CD4-positive, alpha-beta memory T cell (primary cell): ENCODE results near the gene TSSC4. TPM values are rescaled to one million over a fixed set of nuclear protein-coding genes. Genes with fewer than 3 reads are reported as not detected.

Experiments
- CTCF ChIA-PET: fragments of 350-600 bp; sonication (Branson Sonifier 250); formaldehyde crosslinking; loops from one replicate; lab custom pipeline; 2021; ENCODE audit warnings: inconsistent platforms; ENCODE audit not compliant: partially characterized antibody; lab: Charles Lee
- POLR2A ChIA-PET: fragments of 350-600 bp; sonication (Branson Sonifier 250); formaldehyde crosslinking; loops from one replicate; lab custom pipeline; 2021; ENCODE audit not compliant: partially characterized antibody; lab: Charles Lee
- DNase-seq, 5 donors: peaks; one replicate each; pipeline versions ENCODE4 v3.0.0 to v3.0.0-alpha.2; 2020 to 2022; ENCODE audit warnings: mixed read lengths in 1 of 5
- H3K27ac ChIP-seq: one replicate; pipeline ENCODE4 v1.7.0; 2013; ENCODE audit warnings: low read depth, low read length
- H3K27me3 ChIP-seq: 2 replicates; pipeline ENCODE4 v1.7.0; 2013; ENCODE audit warnings: mild to moderate bottlenecking, low read length, moderate library complexity; ENCODE audit not compliant: insufficient read depth
- H3K36me3 ChIP-seq: 2 replicates; pipeline ENCODE4 v1.7.0; 2013; ENCODE audit warnings: mild to moderate bottlenecking, low read length, moderate library complexity; ENCODE audit not compliant: insufficient read depth
- H3K4me1 ChIP-seq: 2 replicates; pipeline ENCODE4 v1.7.0; 2013; ENCODE audit warnings: mild to moderate bottlenecking, low read length, moderate library complexity; ENCODE audit not compliant: insufficient read depth
- H3K4me3 ChIP-seq, 2 donors: one replicate each; pipeline ENCODE4 v1.7.0; 2013; ENCODE audit warnings: low read length in 2 of 2, mild to moderate bottlenecking in 1 of 2
- H3K9me3 ChIP-seq, 2 donors: one replicate each; pipeline ENCODE4 v1.7.0; 2013; ENCODE audit warnings: low read length in 2 of 2, control low read depth in 1 of 2; ENCODE audit not compliant: control insufficient read depth in 1 of 2
- H3K27ac Mint-ChIP-seq, 7 donors: one replicate each; pipeline ENCODE4 v1.8.0; 2020 to 2021; ENCODE audit warnings: mixed read lengths in 7 of 7, mild to moderate bottlenecking in 6 of 7, inconsistent platforms in 3 of 7, moderate library complexity in 3 of 7
- H3K27me3 Mint-ChIP-seq, 2 donors: one replicate each; pipeline ENCODE4 v1.8.0; 2020 to 2021; ENCODE audit warnings: mixed read lengths in 2 of 2
- H3K36me3 Mint-ChIP-seq, 2 donors: one replicate each; pipeline ENCODE4 v1.8.0; 2020 to 2021; ENCODE audit warnings: mixed read lengths in 2 of 2, inconsistent platforms in 1 of 2, mild to moderate bottlenecking in 1 of 2
- H3K4me1 Mint-ChIP-seq, 4 donors: one replicate each; pipeline ENCODE4 v1.8.0; 2020 to 2021; ENCODE audit warnings: mixed read lengths in 4 of 4, mild to moderate bottlenecking in 1 of 4
- H3K4me3 Mint-ChIP-seq, 8 donors: one replicate each; pipeline ENCODE4 v1.8.0; 2020 to 2021; ENCODE audit warnings: mixed read lengths in 8 of 8, mild to moderate bottlenecking in 7 of 8, moderate library complexity in 6 of 8, inconsistent platforms in 3 of 8
- H3K9me3 Mint-ChIP-seq, 8 donors: one replicate each; pipeline ENCODE4 v1.8.0; 2020 to 2021; ENCODE audit warnings: mixed read lengths in 8 of 8, mild to moderate bottlenecking in 5 of 8, inconsistent platforms in 3 of 8, moderate library complexity in 1 of 8
- intact Hi-C: fragments of 100-400 bp; cut with micrococcal nuclease; formaldehyde crosslinking; loops from one replicate; pipeline ENCODE4 v1.15.1; 2023
- polyA plus RNA-seq, 2 donors: library from polyadenylated mRNA; unstranded; fragments of 300-500 nt; fragmentation: Illumina TruSeq; gene quantifications; one replicate each; pipeline ENCODE4 v1.2.3, GENCODE V29; 2021
- total RNA-seq, 2 experiments: library from RNA; stranded (reverse); gene quantifications; one replicate each; pipeline ENCODE4 v1.2.3, GENCODE V29; 2021

The TSSC4 gene
- total and polyA plus RNA-seq, 4 experiments from 2014 or later: 54.6 to 79.8 (median 62.2) TPM

- Mint-ChIP-seq H3K27me3 (no peaks in the 10 kb centered on the region), H3K36me3 (no peaks in the 10 kb centered on the region), H3K9me3 (no peaks in the 10 kb centered on the region), H3K4me3 (peak overlapping the region; percentile 92 to 97 (median 94)), H3K4me1 (peaks cover 28 to 57% (median 41%) of the 10 kb centered on the region in 4 donors), H3K27ac (peak overlapping the region in 5 of 7 donors; percentile 72 to 85 (median 84))
- H3K27me3 ChIP-seq: no peaks in the 10 kb centered on the region
- no peaks in the 10 kb centered on the region for H3K9me3 ChIP-seq
- ChIA-PET CTCF (interaction anchor here (1.0 to 1.5 kb wide), 4 partner anchors 18 to 442 kb away, joined by 3 to 5 read pairs (median 4); no protein-coding TSS in a partner anchor), POLR2A (interaction anchor here (0.6 to 6.1 kb wide), 8 partner anchors 20 to 562 kb away, joined by 3 to 35 read pairs (median 3); partner anchors contain the start of genes C11orf21 and TSPAN32)
- DNase-seq: no peak
- intact Hi-C loops: loop anchor here (1.0 kb wide), 1 partner anchor 21 kb away; no protein-coding TSS in a partner anchor
- peaks cover 57% of the 10 kb centered on the region for H3K4me1 ChIP-seq
- H3K36me3 ChIP-seq: no peaks in the 10 kb centered on the region
- peak overlapping the region; percentile 6 to 68 for H3K4me3 ChIP-seq
- peak overlapping the region; percentile 15 for H3K27ac ChIP-seq
Measured at GRCh38 chr11:2445746-2446551, 45.4 kb downstream of the TSSC4 start.

- peak in 1 of 5 donors; percentile 13 for DNase-seq
- Histone ChIP-seq H3K4me1 (peaks cover 57% of the 10 kb centered on the region), H3K27ac (peak overlapping the region; percentile 1), H3K27me3 (no peaks in the 10 kb centered on the region), H3K36me3 (no peaks in the 10 kb centered on the region), H3K9me3 (no peaks in the 10 kb centered on the region), H3K4me3 (peak overlapping the region; percentile 26 to 30)
- CTCF ChIA-PET: interaction anchor here (1.4 kb wide), 1 partner anchor 19 kb away, joined by 3 read pairs; no protein-coding TSS in a partner anchor
- no peaks in the 10 kb centered on the region for H3K27me3 Mint-ChIP-seq
- H3K4me3 Mint-ChIP-seq: peak overlapping the region; percentile 81 to 97 (median 94)
- peaks cover 28 to 56% (median 41%) of the 10 kb centered on the region in 4 donors for H3K4me1 Mint-ChIP-seq
- intact Hi-C loops: no loop called here
- POLR2A ChIA-PET: interaction anchor here (1.2 to 6.1 kb wide), 2 partner anchors 20 to 452 kb away, joined by 3 to 35 read pairs; no protein-coding TSS in a partner anchor
- H3K36me3 Mint-ChIP-seq: no peaks in the 10 kb centered on the region
- no peaks in the 10 kb centered on the region for H3K9me3 Mint-ChIP-seq
- peak overlapping the region; percentile 48 to 88 (median 74) for H3K27ac Mint-ChIP-seq
Measured at GRCh38 chr11:2446590-2447252, 46.2 kb downstream of the TSSC4 start.

- no peak for DNase-seq
- H3K4me3 Mint-ChIP-seq: peak overlapping the region; percentile 81 to 97 (median 94)
- ChIA-PET POLR2A (interaction anchor here (6.1 kb wide), 1 partner anchor 19 kb away, joined by 35 read pairs; no protein-coding TSS in a partner anchor), CTCF (interaction anchor here (1.1 to 1.4 kb wide), 2 partner anchors 20 to 26 kb away, joined by 3 read pairs; no protein-coding TSS in a partner anchor)
- Histone ChIP-seq H3K4me1 (peaks cover 54% of the 10 kb centered on the region), H3K4me3 (peak overlapping the region; percentile 26 to 30), H3K27me3 (no peaks in the 10 kb centered on the region), H3K27ac (peak overlapping the region; percentile 1), H3K36me3 (no peaks in the 10 kb centered on the region), H3K9me3 (no peaks in the 10 kb centered on the region)
- H3K27me3 Mint-ChIP-seq: no peaks in the 10 kb centered on the region
- H3K36me3 Mint-ChIP-seq: no peaks in the 10 kb centered on the region
- no peaks in the 10 kb centered on the region for H3K9me3 Mint-ChIP-seq
- peaks cover 22 to 49% (median 35%) of the 10 kb centered on the region in 4 donors for H3K4me1 Mint-ChIP-seq
- H3K27ac Mint-ChIP-seq: peak overlapping the region; percentile 57 to 88 (median 74)
- intact Hi-C loops: no loop called here
Measured at GRCh38 chr11:2447253-2447950, 46.9 kb downstream of the TSSC4 start.

- POLR2A ChIA-PET: interaction anchor here (6.1 kb wide), 1 partner anchor 18 kb away, joined by 35 read pairs; no protein-coding TSS in a partner anchor
Measured at GRCh38 chr11:2447951-2448650, 47.6 kb downstream of the TSSC4 start.

GRCh38 chr11:2448661-2449547, 48.4 kb downstream of the TSSC4 start:
- intact Hi-C loops: no loop called here
- POLR2A ChIA-PET: no interaction called here
- H3K27me3 ChIP-seq: no peaks in the 10 kb centered on the region

More at GRCh38 chr11:2447951-2448650, 47.6 kb downstream of the TSSC4 start:
- H3K9me3 ChIP-seq: no peaks in the 10 kb centered on the region
- Mint-ChIP-seq H3K4me3 (peak overlapping the region; percentile 52 to 97 (median 94)), H3K9me3 (no peaks in the 10 kb centered on the region), H3K27ac (peak overlapping the region in 2 of 7 donors; percentile 29 to 72), H3K4me1 (peaks cover 15 to 42% (median 28%) of the 10 kb centered on the region in 4 donors), H3K36me3 (peaks cover 0 to 5% of the 10 kb centered on the region in 2 donors), H3K27me3 (no peaks in the 10 kb centered on the region)
- H3K4me1 ChIP-seq: peaks cover 47% of the 10 kb centered on the region
- H3K27ac ChIP-seq: no peak overlapping the region
- no peaks in the 10 kb centered on the region for H3K27me3 ChIP-seq
- intact Hi-C loops: no loop called here
- CTCF ChIA-PET: interaction anchor here (1.1 to 1.4 kb wide), 2 partner anchors 20 to 27 kb away, joined by 3 read pairs; no protein-coding TSS in a partner anchor
- no peaks in the 10 kb centered on the region for H3K36me3 ChIP-seq
- H3K4me3 ChIP-seq: peak overlapping the region in 1 of 2 donors; percentile 26
- DNase-seq: no peak

More at GRCh38 chr11:2448661-2449547, 48.4 kb downstream of the TSSC4 start:
- Histone ChIP-seq H3K4me1 (peaks cover 39% of the 10 kb centered on the region), H3K4me3 (no peak overlapping the region), H3K27ac (no peak overlapping the region), H3K9me3 (no peaks in the 10 kb centered on the region), H3K36me3 (no peaks in the 10 kb centered on the region)
- H3K4me3 Mint-ChIP-seq: peak overlapping the region in 4 of 8 donors; percentile 46 to 74 (median 52)
- H3K27me3 Mint-ChIP-seq: no peaks in the 10 kb centered on the region
- CTCF ChIA-PET: no interaction called here
- no peak for DNase-seq
- H3K27ac Mint-ChIP-seq: peak overlapping the region in 2 of 7 donors; percentile 48 to 72
- H3K4me1 Mint-ChIP-seq: peaks cover 11 to 36% (median 23%) of the 10 kb centered on the region in 4 donors
- no peaks in the 10 kb centered on the region for H3K9me3 Mint-ChIP-seq
- peaks cover 0 to 5% of the 10 kb centered on the region in 2 donors for H3K36me3 Mint-ChIP-seq
